Heart left ventricle (tissue), 16 donors: ENCODE data around the gene DENND1B. TPM values are rescaled to one million over a fixed set of nuclear protein-coding genes. Genes with fewer than 3 reads are reported as not detected.

Experiments
- ATAC-seq, 4 donors: fragments of 200-7000 bp; cut with Tn5 transposase; one replicate each; pipeline ENCODE4 v1.9.1; 2020 to 2022; ENCODE audit warnings: moderate library complexity in 4 of 4, mild to moderate bottlenecking in 3 of 4, moderate number of reproducible peaks in 1 of 4
- DNase-seq, 5 donors: peaks; one replicate each; pipeline ENCODE4 v3.0.0-alpha.2; 2020
- H3K27ac ChIP-seq, 12 donors: fragments of 200-600 bp; sonication (generic) in 4 of 12; one replicate each; pipeline versions ENCODE4 v1.5.0 to v1.8.0; 2016 to 2022; ENCODE audit warnings: mild to moderate bottlenecking in 2 of 12
- H3K27me3 ChIP-seq, 9 donors: fragments of 200-600 bp; sonication (generic) in 2 of 9; one replicate each; pipeline versions ENCODE4 v1.5.1 to v1.8.0; 2016 to 2022; ENCODE audit warnings: mild to moderate bottlenecking in 3 of 9
- H3K36me3 ChIP-seq, 9 donors: fragments of 200-600 bp; sonication (generic) in 2 of 9; one replicate each; pipeline versions ENCODE4 v1.5.0 to v1.8.0; 2018 to 2022; ENCODE audit warnings: mild to moderate bottlenecking in 2 of 9
- H3K4me1 ChIP-seq, 12 donors: fragments of 200-600 bp; sonication (generic) in 4 of 12; one replicate each; pipeline versions ENCODE4 v1.5.0 to v1.8.0; 2016 to 2022; ENCODE audit warnings: mild to moderate bottlenecking in 3 of 12
- H3K4me3 ChIP-seq, 12 donors: fragments of 200-600 bp; sonication (generic) in 4 of 12; one replicate each; pipeline versions ENCODE4 v1.5.0 to v1.8.0; 2017 to 2022; ENCODE audit warnings: mild to moderate bottlenecking in 9 of 12, moderate library complexity in 4 of 12
- H3K9me3 ChIP-seq, 12 donors: fragments of 200-600 bp; sonication (generic) in 4 of 12; one replicate each; pipeline versions ENCODE4 v1.5.0 to v1.8.0; 2016 to 2022; ENCODE audit warnings: mild to moderate bottlenecking in 1 of 12
- CTCF ChIP-seq, 12 donors: fragments of 200-600 bp; sonication (generic) in 4 of 12; IDR thresholded peaks; one replicate each; pipeline versions ENCODE4 v1.5.0 to v1.8.0; 2018 to 2022; ENCODE audit warnings: antibody characterized with exemption in 12 of 12, mild to moderate bottlenecking in 5 of 12
- POLR2A ChIP-seq, 2 donors: fragments of 450-650 bp; IDR thresholded peaks; one replicate each; pipeline ENCODE4 v1.6.1; 2017; ENCODE audit warnings: antibody characterized with exemption in 2 of 2, mild to moderate bottlenecking in 2 of 2, moderate library complexity in 2 of 2
- WGBS, 4 donors: extraction: QIAGEN DNeasy Blood & Tissue Kit in 2 of 4; methylation state at CpG; one replicate each; pipeline versions ENCODE4 v1.1.5 to v1.1.7; 2013 to 2018; 5-methylcytosine and 5-hydroxymethylcytosine counted together
- intact Hi-C, 10 donors: fragments of 100-400 bp; cut with DNase I; formaldehyde crosslinking; loops; one replicate each; pipeline versions ENCODE4 v1.11.1 to v1.14.2; 2022
- long read RNA-seq, 3 donors: library from polyadenylated mRNA; unstranded; transcript quantifications; one replicate each; pipeline ENCODE4 v2.0.0, GENCODE V29; 2020 to 2021
- polyA plus RNA-seq, 2 donors: library from polyadenylated mRNA; stranded (reverse); fragments of 200-250 nt; gene quantifications; one replicate each; pipeline ENCODE4 v1.2.3, GENCODE V29; 2013
- total RNA-seq, 9 donors: library from RNA; depleted of rRNA in 2 of 9; stranded (reverse); fragments of >200 nt in 2 of 9; fragmentation: NEBNext Ultra II Directional in 3 of 9; extraction: Animal tissue kit (Norgen Biotek cat#: 25700) in 3 of 9; gene quantifications; one replicate each; pipeline versions ENCODE4 v1.1.0 to v1.2.4, GENCODE V29; 2016 to 2023
- donor health status: ischemic (EF 13 %, LVEDD 7.1; RV severe dilation, severe dysfunction).
- donor health status: healthy with polysubstance abuse.
- donor health status: DM: no; HTN: yes; CAD: no.
- donor health status: DM: no; HTN: no; CAD: no.
- donor health status: ischemic (EF 25% LVEDD 6.9; RV normal size, moderate dysfunction).
- donor health status: ischemic (EF 25% LVEDD 5.7; RV mildly dilated, moderate dysfunction).
- donor health status: healthy.
- donor health status: DM: yes; HTN: yes; CAD: no.
- donor health status: ischemic (EF 35%, LVEDD 5.7; RV mildly dilated, moderate dysfunction).
- donor health status: nonischemic (EF 11% LVEDD 7.7; RV severe dilation, severe dysfunction).
- donor health status: DM: yes; HTN: yes; CAD: no.
- donor health status: PGD.
- donor health status: ischemic (EF 29% LVEDD 5.4; RV normal size, mild dysfunction).
- donor health status: nonischemic (EF 23%, LVEDD 6.1; RV moderate dilation, normal function).

DENND1B gene
- total RNA-seq (10 to 100 TPM; 16.0 to 31.4 (median 24.0) TPM), polyA plus RNA-seq (1 to 10 TPM; 4.0 to 6.4 TPM)
- long read RNA-seq, donor 1, full-length matches to known transcripts = 6 of 45 reads
- long read RNA-seq, donor 1, partial matches to known transcripts = 4 of 45 reads
- long read RNA-seq, donor 1, other reads (novel, unspliced or antisense) = 35 of 45 reads
- long read RNA-seq, donor 2, full-length matches to known transcripts = 2 of 17 reads
- long read RNA-seq, donor 2, partial matches to known transcripts = 4 of 17 reads
- long read RNA-seq, donor 2, other reads (novel, unspliced or antisense) = 11 of 17 reads
- long read RNA-seq, donor 3, full-length matches to known transcripts = 3 of 31 reads
- long read RNA-seq, donor 3, partial matches to known transcripts = 2 of 31 reads
- long read RNA-seq, donor 3, other reads (novel, unspliced or antisense) = 26 of 31 reads

- Histone ChIP-seq H3K36me3 (no peaks in the 10 kb centered on the region), H3K4me1 (peaks cover 0 to 75% (median 35%) of the 10 kb centered on the region in 12 donors), H3K27me3 (no peaks in the 10 kb centered on the region), H3K27ac (peak within 1 kb of the TSS; percentile 75 to 95 (median 91)), H3K9me3 (peaks cover 0 to 7% (median 0%) of the 10 kb centered on the region in 12 donors), H3K4me3 (peak within 1 kb of the TSS; percentile 65 to 87 (median 76))
- TF ChIP-seq POLR2A (IDR thresholded peaks at IDR 0.05) (peak in 1 of 2 donors; percentile 14), CTCF (IDR thresholded peaks at IDR 0.05) (peak in 1 of 12 donors; percentile 22)
- intact Hi-C loops = loop anchor here in 4 of 10 donors (10.0 kb wide), 4 partner anchors 89 to 379 kb away; partner anchors contain the start of gene NEK7 (in 1 of the 4)
- ATAC-seq (peak; percentile 69 to 84 (median 80)), DNase-seq (peak; percentile 68 to 90 (median 82))
- 8 to 32% (median 19%) methylated on average over 14 to 51 of the region's 51 CpGs for WGBS, 4 donors
Measured at GRCh38 chr1:197775282-197776262, at the start of gene DENND1B. TSS of gene DENND1B (minus strand) at chr1:197775480. CDS start at chr1:197775155, 325 bp downstream.

- no peak overlapping the region for H3K4me3 ChIP-seq
- DNase-seq = no peak
- H3K27ac ChIP-seq = no peak overlapping the region
- 74 to 87% (median 79%) methylated on average over 2 of the region's 2 CpGs for WGBS, 4 donors
- intact Hi-C loops = no loop called here
- TF ChIP-seq POLR2A (IDR thresholded peaks at IDR 0.05) = no peak
- no peak for TF ChIP-seq CTCF (IDR thresholded peaks at IDR 0.05)
- H3K36me3 ChIP-seq = no peaks in the 10 kb centered on the region
- H3K27me3 ChIP-seq = no peaks in the 10 kb centered on the region
- no peak for ATAC-seq
- H3K4me1 ChIP-seq = peaks cover 0 to 5% (median 0%) of the 10 kb centered on the region in 12 donors
- H3K9me3 ChIP-seq = peaks cover 0 to 3% (median 0%) of the 10 kb centered on the region in 12 donors
Measured at GRCh38 chr1:197814306-197814705, 39.0 kb upstream of the DENND1B start.

- DNase-seq = no peak
- Histone ChIP-seq H3K4me1 (peaks cover 0 to 5% (median 0%) of the 10 kb centered on the region in 12 donors), H3K27me3 (no peaks in the 10 kb centered on the region), H3K4me3 (no peak overlapping the region), H3K9me3 (peaks cover 0 to 3% (median 0%) of the 10 kb centered on the region in 12 donors), H3K36me3 (no peaks in the 10 kb centered on the region), H3K27ac (no peak overlapping the region)
- intact Hi-C loops = no loop called here
- WGBS, 4 donors = 64 to 72% (median 69%) methylated on average over 5 of the region's 5 CpGs
- ATAC-seq = no peak
- TF ChIP-seq CTCF (IDR thresholded peaks at IDR 0.05) (no peak), POLR2A (IDR thresholded peaks at IDR 0.05) (no peak)
Measured at GRCh38 chr1:197813741-197814140, 38.5 kb upstream of the DENND1B start.
